Mucosa of gallbladder (tissue), 1 donor: Measurements from ENCODE around the gene WDR5. TPM values are rescaled to one million over a fixed set of nuclear protein-coding genes. Genes with fewer than 3 reads are reported as not detected.

Experiments used
- DNase-seq: peaks from one replicate; pipeline ENCODE4 v3.0.0-alpha.2; 2020; ENCODE audit warnings: low spot score
- total RNA-seq: library from RNA; stranded (reverse); gene quantifications from one replicate; pipeline ENCODE4 v1.2.1, GENCODE V29; 2021
- donor health status: DM: no; HTN: no; CAD: no.

The WDR5 gene
- total RNA-seq, 1 donor from 2014 or later: 27.5 TPM

GRCh38 chr9:134208310-134208841, 72.5 kb downstream of the WDR5 start:
- DNase-seq: no peak

- no peak for DNase-seq
These were observed 73.3 kb downstream of the WDR5 start for GRCh38 chr9:134208981-134209725.

Other genes with a start within 250 kb of the WDR5 start
- gene VAV2, start 143.8 kb upstream of the WDR5 start, total RNA-seq: 64.4 TPM
- 31.0 TPM for gene BRD3OS, start 110.6 kb upstream of the WDR5 start, total RNA-seq
- 70.4 TPM for gene BRD3, start 68.1 kb upstream of the WDR5 start, total RNA-seq
- gene RNU6ATAC, start 28.5 kb downstream of the WDR5 start, total RNA-seq: 37.1 TPM
- gene RXRA, start 190.4 kb downstream of the WDR5 start, total RNA-seq: 106 TPM